HCT116 (cell line): ENCODE data around the gene HBG1.
"Not testable (repeated sequence)": the region's sequence is repeated elsewhere in the genome, so short reads cannot be mapped to it uniquely, and the experiment has no call there.

Experiments
- EZH2phosphoT487 ChIP-seq: fragments of 200-600 bp; IDR thresholded peaks from 2 replicates; pipeline ENCODE4 v1.6.1; 2018; ENCODE audit warnings: antibody characterized with exemption, borderline replicate concordance
- FOSL1 ChIP-seq: IDR thresholded peaks from 2 replicates; pipeline ENCODE4 v1.6.1; 2012; ENCODE audit warnings: low read depth
- POLR2A ChIP-seq: IDR thresholded peaks from 2 replicates; pipeline ENCODE4 v1.7.0; 2011; ENCODE audit warnings: borderline replicate concordance; ENCODE audit not compliant: insufficient read depth, insufficient read length; ENCODE audit errors: extremely low read depth
- TF ChIP-seq, protein P1 (sequence below), 3 experiments: fragments of 200-600 bp in 1 of 3; sonication (generic) in 1 of 3; IDR thresholded peaks in 2 of 3; conservative IDR thresholded peaks in 1 of 3; 2 replicates each; pipeline ENCODE4 v1.5.1; 2012 to 2017; ENCODE audit warnings: low read depth in 2 of 3, low read length in 2 of 3, antibody characterized with exemption in 1 of 3, borderline replicate concordance in 1 of 3, control low read depth in 1 of 3, mild to moderate bottlenecking in 1 of 3, mixed read lengths in 1 of 3, mixed run types in 1 of 3, moderate library complexity in 1 of 3; ENCODE audit not compliant: insufficient read depth in 1 of 3
- TF ChIP-seq, protein P2 (sequence below): IDR thresholded peaks from 2 replicates; pipeline ENCODE4 v1.6.1; 2011; ENCODE audit warnings: mild to moderate bottlenecking, low read length, moderate library complexity; ENCODE audit not compliant: insufficient replicate concordance; ENCODE audit errors: extremely low read depth

DNA sequence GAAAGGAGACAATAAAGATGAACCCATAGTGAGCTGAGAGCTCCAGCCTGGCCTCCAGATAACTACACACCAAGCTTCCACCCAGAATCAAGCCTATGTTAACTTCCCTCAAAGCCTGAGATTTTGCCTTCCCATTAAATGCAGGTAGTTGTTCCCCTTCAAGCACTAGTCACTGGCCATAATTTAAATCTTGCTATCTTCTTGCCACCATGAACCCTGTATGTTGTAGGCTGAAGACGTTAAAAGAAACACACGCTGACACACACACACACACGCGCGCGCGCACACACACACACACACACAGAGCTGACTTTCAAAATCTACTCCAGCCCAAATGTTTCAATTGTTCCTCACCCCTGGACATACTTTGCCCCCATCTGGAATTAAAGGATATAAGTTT lies 1.2 kb downstream of the HBG1 start:
- TF ChIP-seq, protein P1, sequence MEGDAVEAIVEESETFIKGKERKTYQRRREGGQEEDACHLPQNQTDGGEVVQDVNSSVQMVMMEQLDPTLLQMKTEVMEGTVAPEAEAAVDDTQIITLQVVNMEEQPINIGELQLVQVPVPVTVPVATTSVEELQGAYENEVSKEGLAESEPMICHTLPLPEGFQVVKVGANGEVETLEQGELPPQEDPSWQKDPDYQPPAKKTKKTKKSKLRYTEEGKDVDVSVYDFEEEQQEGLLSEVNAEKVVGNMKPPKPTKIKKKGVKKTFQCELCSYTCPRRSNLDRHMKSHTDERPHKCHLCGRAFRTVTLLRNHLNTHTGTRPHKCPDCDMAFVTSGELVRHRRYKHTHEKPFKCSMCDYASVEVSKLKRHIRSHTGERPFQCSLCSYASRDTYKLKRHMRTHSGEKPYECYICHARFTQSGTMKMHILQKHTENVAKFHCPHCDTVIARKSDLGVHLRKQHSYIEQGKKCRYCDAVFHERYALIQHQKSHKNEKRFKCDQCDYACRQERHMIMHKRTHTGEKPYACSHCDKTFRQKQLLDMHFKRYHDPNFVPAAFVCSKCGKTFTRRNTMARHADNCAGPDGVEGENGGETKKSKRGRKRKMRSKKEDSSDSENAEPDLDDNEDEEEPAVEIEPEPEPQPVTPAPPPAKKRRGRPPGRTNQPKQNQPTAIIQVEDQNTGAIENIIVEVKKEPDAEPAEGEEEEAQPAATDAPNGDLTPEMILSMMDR (IDR thresholded peaks at IDR 0.05 in 2 of 3, conservative IDR thresholded peaks at IDR 0.05 in 1 of 3; ENCODE audit: borderline replicate concordance in 1 of 3, insufficient read depth in 1 of 3, low read depth in 2 of 3, low read length in 2 of 3): not testable (repeated sequence)
- not testable (repeated sequence) for TF ChIP-seq POLR2A, FOSL1, EZH2phosphoT487
- TF ChIP-seq, protein P2, sequence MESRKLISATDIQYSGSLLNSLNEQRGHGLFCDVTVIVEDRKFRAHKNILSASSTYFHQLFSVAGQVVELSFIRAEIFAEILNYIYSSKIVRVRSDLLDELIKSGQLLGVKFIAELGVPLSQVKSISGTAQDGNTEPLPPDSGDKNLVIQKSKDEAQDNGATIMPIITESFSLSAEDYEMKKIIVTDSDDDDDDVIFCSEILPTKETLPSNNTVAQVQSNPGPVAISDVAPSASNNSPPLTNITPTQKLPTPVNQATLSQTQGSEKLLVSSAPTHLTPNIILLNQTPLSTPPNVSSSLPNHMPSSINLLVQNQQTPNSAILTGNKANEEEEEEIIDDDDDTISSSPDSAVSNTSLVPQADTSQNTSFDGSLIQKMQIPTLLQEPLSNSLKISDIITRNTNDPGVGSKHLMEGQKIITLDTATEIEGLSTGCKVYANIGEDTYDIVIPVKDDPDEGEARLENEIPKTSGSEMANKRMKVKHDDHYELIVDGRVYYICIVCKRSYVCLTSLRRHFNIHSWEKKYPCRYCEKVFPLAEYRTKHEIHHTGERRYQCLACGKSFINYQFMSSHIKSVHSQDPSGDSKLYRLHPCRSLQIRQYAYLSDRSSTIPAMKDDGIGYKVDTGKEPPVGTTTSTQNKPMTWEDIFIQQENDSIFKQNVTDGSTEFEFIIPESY: not testable (repeated sequence)
